Neural crest cell (in vitro differentiated cells): ENCODE measurements around the gene CD22. TPM values are rescaled to one million over a fixed set of nuclear protein-coding genes. Genes with fewer than 3 reads are reported as not detected.

Experiments
- DNase-seq: peaks from one replicate; pipeline ENCODE4 v3.0.0; 2021; ENCODE audit warnings: low read depth, mixed read lengths, low spot score
- H3K27ac Mint-ChIP-seq: one replicate; pipeline ENCODE4 v1.8.0; 2021; ENCODE audit warnings: mild to moderate bottlenecking, mixed read lengths; ENCODE audit not compliant: unreplicated experiment
- H3K27me3 Mint-ChIP-seq: 2 replicates; pipeline ENCODE4 v1.8.0; 2021; ENCODE audit warnings: low read depth, mild to moderate bottlenecking, mixed read lengths
- H3K36me3 Mint-ChIP-seq: 2 replicates; pipeline ENCODE4 v1.8.0; 2021; ENCODE audit warnings: low read depth, mild to moderate bottlenecking, mixed read lengths
- H3K4me1 Mint-ChIP-seq: 2 replicates; pipeline ENCODE4 v1.8.0; 2021; ENCODE audit warnings: mixed read lengths
- H3K4me3 Mint-ChIP-seq: one replicate; pipeline ENCODE4 v1.8.0; 2021; ENCODE audit warnings: mild to moderate bottlenecking, mixed read lengths
- H3K9me3 Mint-ChIP-seq: 2 replicates; pipeline ENCODE4 v1.8.0; 2021; ENCODE audit warnings: mixed read lengths
- total RNA-seq: library from RNA; stranded (reverse); gene quantifications from 2 replicates; pipeline ENCODE4 v1.2.1, GENCODE V29; 2021
- TF ChIP-seq, protein P1 (sequence below): fragments of 200-600 bp; sonication (generic); conservative IDR thresholded peaks from 2 replicates; pipeline ENCODE4 v1.5.0; 2021; ENCODE audit warnings: antibody characterized with exemption, mild to moderate bottlenecking

Gene CD22
- total RNA-seq, 1 donor from 2014 or later, result not detected

DNA sequence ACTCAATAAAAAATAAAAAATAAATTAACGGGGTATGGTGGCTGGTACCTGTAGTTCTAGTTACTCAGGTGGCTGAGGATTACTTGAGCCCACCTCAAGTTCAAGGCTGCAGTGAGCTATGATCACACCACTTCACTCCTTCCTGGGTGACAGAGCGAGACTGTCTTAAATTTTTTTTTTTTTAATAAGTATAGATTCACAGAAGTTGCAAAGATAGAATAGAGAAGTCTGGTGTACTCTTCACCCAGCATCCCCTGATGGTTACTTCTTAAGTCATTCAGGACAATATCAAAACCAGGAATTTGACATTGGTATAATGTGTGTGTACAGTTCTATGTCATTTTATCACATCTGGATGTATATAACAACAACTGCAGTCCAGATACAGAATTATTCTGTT is 7.7 kb upstream of the CD22 start:
- no peak for DNase-seq
- no peak overlapping the region for H3K27ac Mint-ChIP-seq
- H3K36me3 Mint-ChIP-seq, result no peaks in the 10 kb centered on the region
- no peaks in the 10 kb centered on the region for H3K9me3 Mint-ChIP-seq
- TF ChIP-seq, protein P1, sequence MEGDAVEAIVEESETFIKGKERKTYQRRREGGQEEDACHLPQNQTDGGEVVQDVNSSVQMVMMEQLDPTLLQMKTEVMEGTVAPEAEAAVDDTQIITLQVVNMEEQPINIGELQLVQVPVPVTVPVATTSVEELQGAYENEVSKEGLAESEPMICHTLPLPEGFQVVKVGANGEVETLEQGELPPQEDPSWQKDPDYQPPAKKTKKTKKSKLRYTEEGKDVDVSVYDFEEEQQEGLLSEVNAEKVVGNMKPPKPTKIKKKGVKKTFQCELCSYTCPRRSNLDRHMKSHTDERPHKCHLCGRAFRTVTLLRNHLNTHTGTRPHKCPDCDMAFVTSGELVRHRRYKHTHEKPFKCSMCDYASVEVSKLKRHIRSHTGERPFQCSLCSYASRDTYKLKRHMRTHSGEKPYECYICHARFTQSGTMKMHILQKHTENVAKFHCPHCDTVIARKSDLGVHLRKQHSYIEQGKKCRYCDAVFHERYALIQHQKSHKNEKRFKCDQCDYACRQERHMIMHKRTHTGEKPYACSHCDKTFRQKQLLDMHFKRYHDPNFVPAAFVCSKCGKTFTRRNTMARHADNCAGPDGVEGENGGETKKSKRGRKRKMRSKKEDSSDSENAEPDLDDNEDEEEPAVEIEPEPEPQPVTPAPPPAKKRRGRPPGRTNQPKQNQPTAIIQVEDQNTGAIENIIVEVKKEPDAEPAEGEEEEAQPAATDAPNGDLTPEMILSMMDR, result no peak
- H3K4me1 Mint-ChIP-seq, result peaks cover 13% of the 10 kb centered on the region
- H3K4me3 Mint-ChIP-seq, result no peak overlapping the region
- H3K27me3 Mint-ChIP-seq, result peaks cover 14% of the 10 kb centered on the region

GRCh38 chr19:35322014-35322413 is 7.0 kb upstream of the CD22 start:
- H3K27ac Mint-ChIP-seq, result no peak overlapping the region
- no peak for DNase-seq
- H3K4me3 Mint-ChIP-seq, result no peak overlapping the region
- TF ChIP-seq, protein P1, result no peak
- H3K27me3 Mint-ChIP-seq, result peaks cover 16% of the 10 kb centered on the region
- peaks cover 13% of the 10 kb centered on the region for H3K4me1 Mint-ChIP-seq
- H3K9me3 Mint-ChIP-seq, result no peaks in the 10 kb centered on the region
- no peaks in the 10 kb centered on the region for H3K36me3 Mint-ChIP-seq

DNA sequence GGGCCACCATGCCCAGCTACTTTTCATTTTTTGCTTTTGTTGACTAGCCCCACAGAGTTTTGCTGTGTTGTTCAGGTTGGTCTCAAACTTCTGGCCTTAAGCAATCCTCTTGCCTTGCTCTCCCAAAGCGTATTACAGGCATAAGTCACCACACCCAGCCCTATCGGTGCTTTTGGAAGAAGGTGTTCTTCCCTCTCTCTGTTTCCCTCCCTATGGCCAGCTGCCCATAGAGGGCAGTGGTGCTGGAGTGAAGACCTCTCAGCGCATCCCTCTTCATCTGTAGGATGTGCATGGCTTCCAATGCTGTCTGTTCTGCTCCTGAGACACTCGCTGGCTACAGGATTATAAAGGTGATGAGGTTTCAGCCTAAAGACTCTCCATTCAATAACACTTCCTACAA is 1.3 kb upstream of the CD22 start:
- Mint-ChIP-seq H3K27me3 (peaks cover 25% of the 10 kb centered on the region), H3K4me3 (no peak overlapping the region), H3K36me3 (no peaks in the 10 kb centered on the region), H3K9me3 (no peaks in the 10 kb centered on the region), H3K4me1 (no peaks in the 10 kb centered on the region), H3K27ac (no peak overlapping the region)
- TF ChIP-seq, protein P1, result peak; percentile 32
- DNase-seq, result no peak

DNA sequence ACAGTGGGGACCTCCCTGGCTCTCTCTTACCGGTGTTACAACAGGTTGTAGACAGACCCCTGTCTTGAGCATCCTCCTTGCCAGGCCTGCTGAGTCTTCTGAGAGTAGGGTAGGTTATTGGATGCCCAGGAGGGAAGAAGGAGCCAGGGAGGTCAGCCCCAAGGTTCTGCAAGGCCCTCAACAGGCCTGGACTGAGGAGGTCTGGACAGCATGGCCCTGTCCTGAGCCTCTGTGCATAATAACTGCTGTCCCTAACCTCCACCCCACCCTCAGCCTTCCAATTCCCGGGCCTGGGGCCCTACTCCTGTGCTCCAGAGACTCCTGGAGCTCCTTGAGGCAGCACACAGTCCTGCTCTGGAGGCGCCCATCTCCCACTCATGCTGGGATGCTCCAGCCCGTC is 336 bp downstream of the CD22 start:
- H3K36me3 Mint-ChIP-seq, result no peaks in the 10 kb centered on the region
- H3K4me3 Mint-ChIP-seq, result no peak overlapping the region
- no peaks in the 10 kb centered on the region for H3K4me1 Mint-ChIP-seq
- no peaks in the 10 kb centered on the region for H3K9me3 Mint-ChIP-seq
- DNase-seq, result no peak
- no peak overlapping the region for H3K27ac Mint-ChIP-seq
- peaks cover 25% of the 10 kb centered on the region for H3K27me3 Mint-ChIP-seq
- TF ChIP-seq, protein P1, result no peak

DNA sequence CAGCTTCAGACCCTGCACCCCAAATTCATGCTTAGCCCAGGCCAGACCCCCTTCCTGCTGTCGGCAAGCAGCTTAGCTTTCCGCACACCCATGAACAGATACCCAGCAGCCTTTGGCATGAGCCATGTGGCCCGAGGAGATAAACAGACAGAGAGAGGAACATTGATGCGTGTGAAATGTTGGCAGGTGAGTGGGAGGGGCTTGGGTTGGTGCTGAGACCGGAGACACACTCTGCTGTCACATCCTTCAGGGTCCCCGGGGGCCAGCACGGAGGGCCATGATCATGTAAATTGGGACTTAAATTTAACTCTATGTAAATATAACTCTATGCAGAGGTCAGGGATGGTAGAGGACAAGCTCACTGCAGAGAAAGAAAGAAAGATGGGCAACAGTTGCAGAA is 1.5 kb downstream of the CD22 start:
- DNase-seq, result no peak
- no peak overlapping the region for H3K4me3 Mint-ChIP-seq
- H3K4me1 Mint-ChIP-seq, result no peaks in the 10 kb centered on the region
- H3K9me3 Mint-ChIP-seq, result no peaks in the 10 kb centered on the region
- H3K36me3 Mint-ChIP-seq, result no peaks in the 10 kb centered on the region
- H3K27me3 Mint-ChIP-seq, result peaks cover 18% of the 10 kb centered on the region
- H3K27ac Mint-ChIP-seq, result no peak overlapping the region
- TF ChIP-seq, protein P1, result no peak
